Right lobe of liver (tissue), 6 donors: ENCODE results near the gene MAP7. TPM values are rescaled to one million over a fixed set of nuclear protein-coding genes. Genes with fewer than 3 reads are reported as not detected.
A peak's percentile ranks its signal among the peaks of the same experiment; 100 is the strongest.

Experiments
- ATAC-seq, 4 donors: fragments of 200-7000 bp; cut with Tn5 transposase; one replicate each; pipeline ENCODE4 v1.9.1; 2020; ENCODE audit warnings: mild to moderate bottlenecking in 4 of 4, moderate library complexity in 4 of 4
- DNase-seq, 3 donors: peaks; one replicate each; pipeline ENCODE4 v3.0.0-alpha.2; 2020
- H3K27ac ChIP-seq, 3 donors: fragments of 200-600 bp; one replicate each; pipeline ENCODE4 v1.8.0; 2022
- H3K27me3 ChIP-seq, 2 donors: fragments of 200-600 bp; one replicate each; pipeline ENCODE4 v1.8.0; 2022
- H3K36me3 ChIP-seq, 4 donors: fragments of 200-600 bp; sonication (generic) in 1 of 4; one replicate each; pipeline versions ENCODE4 v1.5.1 to v1.8.0; 2017 to 2022; ENCODE audit warnings: control low read depth in 1 of 4
- H3K4me1 ChIP-seq, 4 donors: fragments of 200-600 bp; sonication (generic) in 1 of 4; one replicate each; pipeline versions ENCODE4 v1.5.1 to v1.8.0; 2017 to 2022; ENCODE audit warnings: control low read depth in 1 of 4
- H3K4me3 ChIP-seq, 3 donors: fragments of 200-600 bp; one replicate each; pipeline ENCODE4 v1.8.0; 2022
- H3K9me3 ChIP-seq, 4 donors: fragments of 200-600 bp; sonication (generic) in 1 of 4; one replicate each; pipeline versions ENCODE4 v1.5.1 to v1.8.0; 2017 to 2022; ENCODE audit warnings: control low read depth in 1 of 4
- POLR2A ChIP-seq: fragments of 450-650 bp; IDR thresholded peaks from one replicate; pipeline ENCODE4 v1.6.1; 2017; ENCODE audit warnings: antibody characterized with exemption, mild to moderate bottlenecking
- WGBS: methylation state at CpG from one replicate; pipeline ENCODE4 v1.1.6; 2018; ENCODE audit warnings: low coverage, low lambda C conversion rate; ENCODE audit not compliant: insufficient coverage; ENCODE audit errors: missing lambda C conversion rate; 5-methylcytosine and 5-hydroxymethylcytosine counted together
- intact Hi-C, 2 donors: fragments of 100-400 bp; cut with DNase I; formaldehyde crosslinking; loops; one replicate each; pipeline versions ENCODE4 v1.11.2 to v1.14.1; 2022
- total RNA-seq, 6 experiments: library from RNA; depleted of rRNA in 2 of 6; stranded (reverse); fragments of >200 nt in 2 of 6; fragmentation: NEBNext Ultra II Directional in 3 of 6; extraction: Animal tissue kit (Norgen Biotek cat#: 25700) in 3 of 6; gene quantifications; one replicate each; pipeline versions ENCODE4 v1.1.0 to v1.2.4, GENCODE V29; 2016 to 2023
- TF ChIP-seq, protein P1 (sequence below), 4 donors: fragments of 200-600 bp in 3 of 4; fragments of 450-650 bp in 1 of 4; IDR thresholded peaks; one replicate each; pipeline versions ENCODE4 v1.5.1 to v1.8.0; 2016 to 2022; ENCODE audit warnings: antibody characterized with exemption in 4 of 4, mild to moderate bottlenecking in 2 of 4
- donor health status: DM: no; HTN: yes; CAD: no.
- donor health status: DM: no; HTN: no; CAD: no.
- donor health status: DM: no; HTN: no; CAD: no.
- donor health status: DM: no; HTN: yes; CAD: no.
- donor health status: DM: no; HTN: yes; CAD: no.

MAP7 gene
- total RNA-seq, 6 experiments from 2014 or later, result 14.8 to 20.9 (median 17.9) TPM

DNA sequence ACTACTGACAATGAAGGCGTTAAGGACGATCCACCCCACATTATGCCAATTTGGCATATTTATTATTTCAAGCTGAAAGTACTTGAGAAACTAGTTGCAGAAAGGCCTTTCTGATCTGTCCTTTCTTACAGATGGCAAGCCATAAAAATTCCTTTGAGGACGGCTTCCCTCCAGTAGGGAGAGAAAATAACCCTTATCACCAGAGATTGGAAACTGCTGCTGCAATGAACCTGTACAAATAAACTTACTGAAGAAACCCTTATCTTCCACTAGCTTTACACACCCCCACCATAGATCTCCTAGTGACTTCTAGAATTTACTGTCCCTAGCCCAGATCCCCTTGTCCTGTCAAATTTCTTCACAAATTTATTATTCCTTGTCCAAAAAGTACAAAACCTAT lies 105.2 kb downstream of the MAP7 start:
- no peak overlapping the region for H3K27ac ChIP-seq
- no peaks in the 10 kb centered on the region for H3K36me3 ChIP-seq
- H3K4me1 ChIP-seq, result peaks cover 0 to 4% (median 2%) of the 10 kb centered on the region in 4 donors
- WGBS, result 88% methylated on average over 3 of the region's 3 CpGs
- no peaks in the 10 kb centered on the region for H3K27me3 ChIP-seq
- no peak for ATAC-seq
- TF ChIP-seq POLR2A, result no peak
- TF ChIP-seq, protein P1, sequence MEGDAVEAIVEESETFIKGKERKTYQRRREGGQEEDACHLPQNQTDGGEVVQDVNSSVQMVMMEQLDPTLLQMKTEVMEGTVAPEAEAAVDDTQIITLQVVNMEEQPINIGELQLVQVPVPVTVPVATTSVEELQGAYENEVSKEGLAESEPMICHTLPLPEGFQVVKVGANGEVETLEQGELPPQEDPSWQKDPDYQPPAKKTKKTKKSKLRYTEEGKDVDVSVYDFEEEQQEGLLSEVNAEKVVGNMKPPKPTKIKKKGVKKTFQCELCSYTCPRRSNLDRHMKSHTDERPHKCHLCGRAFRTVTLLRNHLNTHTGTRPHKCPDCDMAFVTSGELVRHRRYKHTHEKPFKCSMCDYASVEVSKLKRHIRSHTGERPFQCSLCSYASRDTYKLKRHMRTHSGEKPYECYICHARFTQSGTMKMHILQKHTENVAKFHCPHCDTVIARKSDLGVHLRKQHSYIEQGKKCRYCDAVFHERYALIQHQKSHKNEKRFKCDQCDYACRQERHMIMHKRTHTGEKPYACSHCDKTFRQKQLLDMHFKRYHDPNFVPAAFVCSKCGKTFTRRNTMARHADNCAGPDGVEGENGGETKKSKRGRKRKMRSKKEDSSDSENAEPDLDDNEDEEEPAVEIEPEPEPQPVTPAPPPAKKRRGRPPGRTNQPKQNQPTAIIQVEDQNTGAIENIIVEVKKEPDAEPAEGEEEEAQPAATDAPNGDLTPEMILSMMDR (IDR thresholded peaks at IDR 0.05), result no peak
- no peak for DNase-seq
- intact Hi-C loops, result no loop called here
- no peak overlapping the region for H3K4me3 ChIP-seq
- no peaks in the 10 kb centered on the region for H3K9me3 ChIP-seq

DNA sequence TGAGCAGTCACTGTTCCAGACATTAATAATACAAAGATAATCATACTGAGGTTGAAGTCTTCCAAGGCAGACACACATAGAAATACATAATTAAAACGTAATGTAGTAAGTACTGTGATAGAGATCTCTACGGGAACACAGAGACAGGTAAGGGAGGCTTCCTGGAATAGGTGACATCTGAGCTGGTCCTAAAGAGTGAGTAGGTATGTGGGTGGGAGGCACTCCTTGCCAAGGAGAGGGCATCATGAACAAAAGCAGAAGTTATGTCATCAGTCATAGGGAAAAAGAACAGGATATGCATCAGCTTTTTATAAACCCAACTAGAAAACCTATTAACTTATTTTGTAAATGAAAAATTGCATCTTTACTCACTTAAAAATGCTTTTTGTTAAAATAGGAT lies 110.0 kb downstream of the MAP7 start:
- DNase-seq, result no peak
- H3K9me3 ChIP-seq, result no peaks in the 10 kb centered on the region
- H3K27ac ChIP-seq, result peak overlapping the region in 2 of 3 donors; percentile 32 to 43
- H3K27me3 ChIP-seq, result no peaks in the 10 kb centered on the region
- peak in 1 of 4 donors; percentile 41 for ATAC-seq
- H3K36me3 ChIP-seq, result no peaks in the 10 kb centered on the region
- intact Hi-C loops, result no loop called here
- TF ChIP-seq, protein P1 (IDR thresholded peaks at IDR 0.05), result no peak
- TF ChIP-seq POLR2A, result no peak
- peaks cover 0 to 33% (median 11%) of the 10 kb centered on the region in 4 donors for H3K4me1 ChIP-seq
- no peak overlapping the region for H3K4me3 ChIP-seq
- 95% methylated on average over 2 of the region's 2 CpGs for WGBS

DNA sequence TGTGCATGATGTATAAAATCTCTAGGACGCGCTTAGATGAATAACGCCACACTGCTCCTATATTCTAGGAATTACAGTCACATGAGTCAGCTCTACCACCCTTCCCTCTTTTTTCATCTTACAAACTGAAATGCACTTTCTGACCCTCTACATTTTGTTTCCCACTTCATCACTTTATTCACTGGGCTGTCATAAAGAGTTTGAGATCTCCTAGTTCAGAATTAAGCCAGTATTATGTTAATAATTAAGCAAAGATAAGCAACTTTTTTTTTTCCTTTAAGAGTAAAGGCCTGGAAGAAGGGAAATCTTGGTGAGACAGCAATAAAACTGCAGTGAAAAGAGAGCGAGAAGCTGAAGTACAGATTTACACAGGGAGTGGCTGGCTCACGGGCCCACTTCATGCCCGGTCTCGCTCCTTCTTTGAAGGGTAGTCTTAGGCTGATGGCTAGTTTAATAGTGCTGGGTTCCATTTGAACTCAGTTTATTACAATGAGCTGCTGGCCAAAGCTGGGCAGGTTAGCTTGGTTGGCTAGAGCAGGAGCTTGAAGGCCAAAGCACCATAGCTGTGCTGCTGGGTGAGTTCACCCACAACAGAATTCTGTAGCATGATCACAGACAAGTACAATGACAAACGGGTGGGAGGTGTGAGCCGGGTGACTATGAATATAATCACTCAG lies 110.6 kb downstream of the MAP7 start:
- TF ChIP-seq POLR2A, result no peak
- TF ChIP-seq, protein P1 (IDR thresholded peaks at IDR 0.05), result no peak
- 71% methylated on average over 6 of the region's 9 CpGs for WGBS
- no peaks in the 10 kb centered on the region for H3K36me3 ChIP-seq
- no peak for DNase-seq
- peak; percentile 22 to 42 (median 38) for ATAC-seq
- intact Hi-C loops, result no loop called here
- no peaks in the 10 kb centered on the region for H3K27me3 ChIP-seq
- peak overlapping the region in 2 of 3 donors; percentile 32 to 43 for H3K27ac ChIP-seq
- H3K4me3 ChIP-seq, result no peak overlapping the region
- no peaks in the 10 kb centered on the region for H3K9me3 ChIP-seq
- peaks cover 0 to 38% (median 14%) of the 10 kb centered on the region in 4 donors for H3K4me1 ChIP-seq

DNA sequence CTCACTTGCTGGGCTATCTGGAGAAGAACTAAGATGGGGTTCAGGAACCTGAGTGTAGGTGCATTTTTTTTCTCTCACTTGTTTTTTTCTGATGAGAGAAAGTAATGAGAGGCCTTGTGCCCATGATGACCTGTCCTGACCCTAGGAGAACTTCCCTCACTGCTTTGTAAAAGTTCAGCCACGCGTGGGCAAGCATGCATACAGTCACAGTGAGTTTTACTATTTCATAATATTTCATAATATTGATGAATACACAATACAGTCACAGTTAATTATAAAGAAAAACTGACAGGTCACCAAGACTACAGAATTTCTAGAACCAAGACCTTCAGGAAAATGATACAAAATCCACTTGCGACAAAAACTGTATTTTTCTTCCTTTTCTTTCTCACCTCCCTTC lies 111.8 kb downstream of the MAP7 start:
- Histone ChIP-seq H3K4me1 (peaks cover 0 to 38% (median 14%) of the 10 kb centered on the region in 4 donors), H3K27ac (no peak overlapping the region), H3K36me3 (no peaks in the 10 kb centered on the region), H3K4me3 (no peak overlapping the region), H3K9me3 (no peaks in the 10 kb centered on the region), H3K27me3 (no peaks in the 10 kb centered on the region)
- no peak for DNase-seq
- ATAC-seq, result no peak
- TF ChIP-seq, protein P1 (IDR thresholded peaks at IDR 0.05), result no peak
- TF ChIP-seq POLR2A, result no peak
- WGBS, result 56% methylated on average over 3 of the region's 3 CpGs
- intact Hi-C loops, result no loop called here
